Sigmoid colon (tissue), 7 donors: ENCODE measurements around the gene ACSM4. TPM values are rescaled to one million over a fixed set of nuclear protein-coding genes. Genes with fewer than 3 reads are reported as not detected.

ENCODE experiments used
- DNase-seq: peaks from one replicate; pipeline ENCODE4 v3.0.0-alpha.2; 2019
- H3K27ac ChIP-seq, 4 donors: fragments of 200-600 bp; sonication (generic); one replicate each; pipeline ENCODE4 v1.5.1; 2016 to 2019; ENCODE audit warnings: mild to moderate bottlenecking in 1 of 4
- H3K27me3 ChIP-seq, 3 donors: fragments of 200-600 bp; sonication (generic); one replicate each; pipeline ENCODE4 v1.5.1; 2019; ENCODE audit warnings: mild to moderate bottlenecking in 1 of 3
- H3K36me3 ChIP-seq, 4 donors: fragments of 200-600 bp; sonication (generic); one replicate each; pipeline ENCODE4 v1.5.1; 2016 to 2019
- H3K4me1 ChIP-seq, 4 donors: fragments of 200-600 bp; sonication (generic); one replicate each; pipeline ENCODE4 v1.5.1; 2017 to 2019
- H3K4me3 ChIP-seq, 4 donors: fragments of 200-600 bp; sonication (generic); one replicate each; pipeline ENCODE4 v1.5.1; 2017 to 2019; ENCODE audit warnings: mild to moderate bottlenecking in 2 of 4, moderate library complexity in 1 of 4
- H3K9me3 ChIP-seq, 4 donors: fragments of 200-600 bp in 3 of 4; sonication (generic) in 3 of 4; one replicate each; pipeline versions ENCODE4 v1.5.1 to v1.6.1; 2013 to 2019
- EP300 ChIP-seq, 4 donors: sonication (generic); formaldehyde crosslinking; IDR thresholded peaks; one replicate each; pipeline ENCODE4 v1.6.1; 2017; ENCODE audit warnings: antibody characterized with exemption in 4 of 4
- POLR2A ChIP-seq, 2 donors: fragments of 450-650 bp; IDR thresholded peaks; one replicate each; pipeline ENCODE4 v1.6.1; 2016; ENCODE audit warnings: antibody characterized with exemption in 2 of 2, mild to moderate bottlenecking in 2 of 2, moderate library complexity in 2 of 2
- POLR2AphosphoS5 ChIP-seq, 4 donors: sonication (generic); formaldehyde crosslinking; IDR thresholded peaks; one replicate each; pipeline ENCODE4 v1.6.1; 2017; ENCODE audit warnings: antibody characterized with exemption in 4 of 4
- WGBS, 2 donors: extraction: QIAGEN DNeasy Blood & Tissue Kit; methylation state at CpG; one replicate each; pipeline ENCODE4 v1.1.7; 2013; 5-methylcytosine and 5-hydroxymethylcytosine counted together
- intact Hi-C: fragments of 100-400 bp; cut with DNase I; formaldehyde crosslinking; loops from one replicate; pipeline ENCODE4 v1.15.1; 2023
- polyA plus RNA-seq, 3 donors: library from polyadenylated mRNA; stranded (reverse); fragments of 200-250 nt; gene quantifications; one replicate each; pipeline ENCODE4 v1.2.3, GENCODE V29; 2013
- total RNA-seq, 4 donors: library from RNA; depleted of rRNA; stranded (reverse); fragments of >200 nt; gene quantifications; one replicate each; pipeline ENCODE4 v1.1.0, GENCODE V29; 2016
- TF ChIP-seq, protein P1 (sequence below), 4 experiments: fragments of 450-650 bp in 3 of 4; fragments of 200-600 bp in 1 of 4; IDR thresholded peaks; one replicate each; pipeline ENCODE4 v1.5.1; 2016 to 2019; ENCODE audit warnings: antibody characterized with exemption in 4 of 4, mild to moderate bottlenecking in 3 of 4, moderate library complexity in 2 of 4
- donor health status: healthy with polysubstance abuse.
- donor health status: Bipolar disorder and iron deficiency.
- donor health status: healthy.

The ACSM4 gene
- total and polyA plus RNA-seq, 7 donors: not detected

DNA sequence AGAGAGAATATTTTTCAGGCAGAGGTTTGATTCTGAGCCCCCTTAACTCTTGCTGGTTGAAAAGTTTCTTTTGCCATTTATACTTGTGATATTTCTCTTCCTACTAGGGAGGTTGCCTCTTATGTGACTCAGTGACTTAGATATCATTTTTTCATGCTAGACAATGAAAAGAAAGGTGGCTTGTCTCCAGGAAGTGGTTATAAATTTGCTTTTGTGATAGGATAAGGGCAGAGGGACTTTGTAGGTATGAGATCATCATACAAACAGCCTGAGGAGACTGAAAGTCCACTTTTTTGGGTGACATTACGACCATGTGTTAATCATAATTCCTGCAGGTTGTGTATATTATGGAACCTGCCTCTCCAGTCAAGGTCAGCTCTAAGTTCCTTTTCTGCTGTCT is 35.8 kb downstream of the ACSM4 start:
- intact Hi-C loops: no loop called here
- WGBS, 2 donors: 20 to 55% methylated on average over 1 of the region's 1 CpG
- Histone ChIP-seq H3K9me3 (peaks cover 0 to 6% (median 0%) of the 10 kb centered on the region in 4 donors), H3K27ac (no peak overlapping the region), H3K27me3 (no peaks in the 10 kb centered on the region), H3K4me1 (no peaks in the 10 kb centered on the region), H3K4me3 (no peak overlapping the region), H3K36me3 (no peaks in the 10 kb centered on the region)
- TF ChIP-seq EP300 (IDR thresholded peaks at IDR 0.05) (no peak), POLR2A (IDR thresholded peaks at IDR 0.05) (no peak), POLR2AphosphoS5 (IDR thresholded peaks at IDR 0.05) (no peak)
- TF ChIP-seq, protein P1, sequence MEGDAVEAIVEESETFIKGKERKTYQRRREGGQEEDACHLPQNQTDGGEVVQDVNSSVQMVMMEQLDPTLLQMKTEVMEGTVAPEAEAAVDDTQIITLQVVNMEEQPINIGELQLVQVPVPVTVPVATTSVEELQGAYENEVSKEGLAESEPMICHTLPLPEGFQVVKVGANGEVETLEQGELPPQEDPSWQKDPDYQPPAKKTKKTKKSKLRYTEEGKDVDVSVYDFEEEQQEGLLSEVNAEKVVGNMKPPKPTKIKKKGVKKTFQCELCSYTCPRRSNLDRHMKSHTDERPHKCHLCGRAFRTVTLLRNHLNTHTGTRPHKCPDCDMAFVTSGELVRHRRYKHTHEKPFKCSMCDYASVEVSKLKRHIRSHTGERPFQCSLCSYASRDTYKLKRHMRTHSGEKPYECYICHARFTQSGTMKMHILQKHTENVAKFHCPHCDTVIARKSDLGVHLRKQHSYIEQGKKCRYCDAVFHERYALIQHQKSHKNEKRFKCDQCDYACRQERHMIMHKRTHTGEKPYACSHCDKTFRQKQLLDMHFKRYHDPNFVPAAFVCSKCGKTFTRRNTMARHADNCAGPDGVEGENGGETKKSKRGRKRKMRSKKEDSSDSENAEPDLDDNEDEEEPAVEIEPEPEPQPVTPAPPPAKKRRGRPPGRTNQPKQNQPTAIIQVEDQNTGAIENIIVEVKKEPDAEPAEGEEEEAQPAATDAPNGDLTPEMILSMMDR (IDR thresholded peaks at IDR 0.05): no peak
- no peak for DNase-seq

DNA sequence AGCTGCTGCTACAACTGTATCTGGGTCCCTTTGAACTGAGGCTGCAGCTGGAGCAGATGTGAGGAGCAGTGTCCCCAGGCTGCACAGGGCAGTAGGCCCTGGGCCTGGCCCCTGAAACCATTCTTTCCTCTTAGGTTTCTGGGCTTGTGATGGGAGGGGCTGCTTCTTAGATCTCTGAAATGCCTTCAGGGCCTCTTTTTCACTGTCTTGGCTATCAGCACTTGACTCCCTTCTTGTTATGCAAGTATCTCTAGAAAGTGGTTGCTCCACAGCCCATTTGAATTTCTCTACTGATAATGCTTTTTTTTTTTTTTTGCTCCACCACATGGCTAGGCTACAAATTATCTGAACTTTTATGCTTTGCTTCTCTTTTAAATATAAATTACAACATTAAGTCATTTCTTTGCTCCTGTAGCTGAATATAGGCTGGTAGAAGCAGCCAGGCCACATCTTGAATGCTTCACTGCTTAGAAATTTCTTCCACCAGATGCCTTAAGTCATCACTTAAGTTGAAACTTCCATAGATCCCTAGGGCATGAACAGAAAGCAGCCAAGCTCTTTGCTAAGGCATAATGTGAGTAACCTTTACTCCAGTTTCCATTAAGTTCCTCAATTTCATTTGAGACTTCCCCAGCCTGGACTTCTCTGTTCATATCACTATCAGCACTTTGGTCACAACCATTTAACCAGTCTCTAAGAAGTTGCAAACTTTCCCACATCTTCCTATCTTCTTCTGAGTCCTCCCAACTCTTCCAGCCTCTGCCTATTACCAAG is 41.1 kb downstream of the ACSM4 start:
- H3K27ac ChIP-seq: no peak overlapping the region
- no peak for DNase-seq
- no peak overlapping the region for H3K4me3 ChIP-seq
- H3K4me1 ChIP-seq: no peaks in the 10 kb centered on the region
- H3K36me3 ChIP-seq: no peaks in the 10 kb centered on the region
- intact Hi-C loops: no loop called here
- no peaks in the 10 kb centered on the region for H3K27me3 ChIP-seq
- TF ChIP-seq POLR2A (IDR thresholded peaks at IDR 0.05) (no peak), POLR2AphosphoS5 (IDR thresholded peaks at IDR 0.05) (no peak), EP300 (IDR thresholded peaks at IDR 0.05) (no peak)
- TF ChIP-seq, protein P1 (IDR thresholded peaks at IDR 0.05): no peak
- peaks cover 0 to 7% (median 0%) of the 10 kb centered on the region in 4 donors for H3K9me3 ChIP-seq

DNA sequence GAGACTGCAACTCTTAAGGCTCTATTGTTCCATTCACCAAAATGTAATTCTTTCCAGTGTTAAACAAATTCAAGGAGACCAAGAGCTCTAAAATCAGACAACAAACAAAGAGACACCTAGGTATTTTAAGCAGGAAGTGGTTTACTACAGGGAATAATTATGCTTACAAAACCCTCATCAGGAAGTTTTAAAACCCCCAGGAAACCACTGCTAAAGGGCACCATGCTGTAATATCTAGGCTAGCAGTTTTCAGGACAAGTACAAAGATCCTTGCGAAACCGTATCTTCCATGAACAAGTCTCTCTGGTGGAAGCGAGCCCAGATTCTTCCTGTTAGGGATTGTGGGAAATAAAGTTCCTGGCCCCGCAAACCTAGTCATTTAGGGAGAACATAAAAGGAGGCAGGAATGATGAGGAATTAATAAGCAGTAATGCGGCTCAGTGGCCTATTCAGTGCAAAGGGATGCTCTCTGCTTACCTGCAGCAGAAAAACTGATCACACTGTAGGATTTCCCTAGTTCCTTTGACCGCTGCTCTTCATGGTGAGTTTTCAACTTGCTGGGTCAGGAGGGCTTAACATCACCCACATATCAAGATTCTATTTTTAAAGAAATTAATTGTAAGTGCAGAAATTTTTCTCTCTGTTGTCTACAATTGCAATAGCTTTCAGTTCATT is 42.8 kb downstream of the ACSM4 start:
- H3K27me3 ChIP-seq: no peaks in the 10 kb centered on the region
- H3K4me1 ChIP-seq: no peaks in the 10 kb centered on the region
- no peaks in the 10 kb centered on the region for H3K36me3 ChIP-seq
- no peak for DNase-seq
- no peak overlapping the region for H3K4me3 ChIP-seq
- intact Hi-C loops: no loop called here
- peaks cover 0 to 7% (median 0%) of the 10 kb centered on the region in 4 donors for H3K9me3 ChIP-seq
- 70 to 78% methylated on average over 6 of the region's 6 CpGs for WGBS, 2 donors
- no peak for TF ChIP-seq POLR2AphosphoS5 (IDR thresholded peaks at IDR 0.05)
- no peak for TF ChIP-seq EP300 (IDR thresholded peaks at IDR 0.05)
- TF ChIP-seq POLR2A (IDR thresholded peaks at IDR 0.05): no peak
- TF ChIP-seq, protein P1 (IDR thresholded peaks at IDR 0.05): no peak
- H3K27ac ChIP-seq: no peak overlapping the region

DNA sequence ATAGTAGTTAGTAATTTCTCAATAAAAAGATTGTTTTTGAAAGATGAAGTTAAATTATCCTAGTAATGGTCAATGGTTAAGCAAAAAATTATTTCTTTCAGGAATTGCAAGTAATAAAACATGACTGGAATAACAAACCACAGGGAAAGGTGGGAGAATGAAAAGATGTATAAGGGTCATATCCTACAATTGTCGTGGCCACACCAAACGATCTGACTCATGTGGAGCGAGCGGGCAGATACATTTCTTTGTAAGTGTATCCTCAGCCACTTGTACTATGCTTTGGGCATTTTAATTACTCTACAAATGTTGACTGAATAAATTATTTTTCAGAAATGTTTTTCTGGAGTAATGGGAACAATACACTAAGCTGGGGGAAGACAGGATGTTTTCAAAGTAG is 45.5 kb downstream of the ACSM4 start:
- intact Hi-C loops: no loop called here
- Histone ChIP-seq H3K9me3 (peaks cover 0 to 3% (median 0%) of the 10 kb centered on the region in 4 donors), H3K36me3 (no peaks in the 10 kb centered on the region), H3K27ac (no peak overlapping the region), H3K4me1 (no peaks in the 10 kb centered on the region), H3K27me3 (no peaks in the 10 kb centered on the region), H3K4me3 (no peak overlapping the region)
- no peak for DNase-seq
- WGBS, 2 donors: 71 to 76% methylated on average over 4 of the region's 4 CpGs
- TF ChIP-seq POLR2AphosphoS5 (IDR thresholded peaks at IDR 0.05) (no peak), EP300 (IDR thresholded peaks at IDR 0.05) (no peak), POLR2A (IDR thresholded peaks at IDR 0.05) (no peak)
- TF ChIP-seq, protein P1 (IDR thresholded peaks at IDR 0.05): no peak
